Kidney (tissue), 14 donors: ENCODE data around the gene GID4. TPM values are rescaled to one million over a fixed set of nuclear protein-coding genes. Genes with fewer than 3 reads are reported as not detected.
A peak's percentile ranks its signal among the peaks of the same experiment; 100 is the strongest.

Experiments used
- DNase-seq, 5 donors: peaks; one replicate each; pipeline ENCODE4 v3.0.0-alpha.2; 2013 to 2020
- FAIRE-seq: peaks from 2 replicates; lab custom pipeline; 2012; peaks lifted over from hg19 to GRCh38; lab: Jason Lieb, UNC
- H3K27ac ChIP-seq, 2 donors: one replicate each; pipeline ENCODE4 v1.7.0; 2013; ENCODE audit warnings: low read depth in 2 of 2, low read length in 2 of 2, inconsistent platforms in 1 of 2
- H3K27me3 ChIP-seq: one replicate; pipeline ENCODE4 v1.7.1; 2013; ENCODE audit warnings: low read length, inconsistent platforms; ENCODE audit not compliant: control insufficient read depth, insufficient read depth
- H3K36me3 ChIP-seq, 3 donors: one replicate each; pipeline versions ENCODE4 v1.7.0 to v1.7.1; 2013; ENCODE audit warnings: low read length in 3 of 3, control low read depth in 1 of 3, inconsistent platforms in 1 of 3; ENCODE audit not compliant: insufficient read depth in 3 of 3, control insufficient read depth in 2 of 3
- H3K4me1 ChIP-seq, 3 donors: one replicate each; pipeline versions ENCODE4 v1.7.0 to v1.7.1; 2013; ENCODE audit warnings: low read length in 3 of 3, inconsistent platforms in 1 of 3, low read depth in 1 of 3; ENCODE audit not compliant: control insufficient read depth in 2 of 3, insufficient read depth in 2 of 3
- H3K4me3 ChIP-seq, 3 donors: one replicate each; pipeline versions ENCODE4 v1.7.0 to v1.8.1; 2013; ENCODE audit warnings: low read length in 3 of 3, control low read depth in 1 of 3, inconsistent platforms in 1 of 3
- H3K9ac ChIP-seq, 3 donors: one replicate each; pipeline versions ENCODE4 v1.7.0 to v1.7.1; 2013; ENCODE audit warnings: low read length in 3 of 3, control low read depth in 1 of 3, inconsistent platforms in 1 of 3
- H3K9me3 ChIP-seq, 3 donors: one replicate each; pipeline versions ENCODE4 v1.7.0 to v1.7.1; 2013; ENCODE audit warnings: low read length in 3 of 3, control low read depth in 1 of 3, inconsistent platforms in 1 of 3; ENCODE audit not compliant: control insufficient read depth in 2 of 3, insufficient read depth in 1 of 3
- intact Hi-C: fragments of 100-400 bp; cut with DNase I; formaldehyde crosslinking; loops from one replicate; pipeline ENCODE4 v1.11.1; 2022
- polyA plus RNA-seq: library from polyadenylated mRNA; stranded (reverse); fragments of 350-450 nt; fragmentation: Illumina TruSeq; extraction: RNeasy Lipid Tissue Mini Kit (QIAGEN cat#74804); gene quantifications from one replicate; pipeline ENCODE4 v1.2.3, GENCODE V29; 2014; ENCODE audit warnings: low read depth, low replicate concordance; ENCODE audit not compliant: insufficient read depth
- total RNA-seq: library from RNA; stranded (reverse); fragmentation: NEBNext Ultra II Directional; extraction: Animal tissue kit (Norgen Biotek cat#: 25700); gene quantifications from one replicate; pipeline ENCODE4 v1.2.1, GENCODE V29; 2021
- TF ChIP-seq, protein P1 (sequence below): IDR thresholded peaks from 3 replicates; pipeline ENCODE4 v1.5.1; 2012; ENCODE audit warnings: mild to moderate bottlenecking, moderate library complexity, borderline replicate concordance; ENCODE audit not compliant: insufficient read depth; ENCODE audit errors: extremely low read depth
- donor health status: control.
- donor health status: control.
- donor health status: control.
- donor health status: control.
- donor health status: control.
- donor health status: DM: yes; HTN: yes; CAD: no.
- donor health status: Normal renal cell carcinoma (clear cell type).

The GID4 gene
- total and polyA plus RNA-seq, 2 donors from 2014 or later: 3.4 to 8.7 TPM

DNA sequence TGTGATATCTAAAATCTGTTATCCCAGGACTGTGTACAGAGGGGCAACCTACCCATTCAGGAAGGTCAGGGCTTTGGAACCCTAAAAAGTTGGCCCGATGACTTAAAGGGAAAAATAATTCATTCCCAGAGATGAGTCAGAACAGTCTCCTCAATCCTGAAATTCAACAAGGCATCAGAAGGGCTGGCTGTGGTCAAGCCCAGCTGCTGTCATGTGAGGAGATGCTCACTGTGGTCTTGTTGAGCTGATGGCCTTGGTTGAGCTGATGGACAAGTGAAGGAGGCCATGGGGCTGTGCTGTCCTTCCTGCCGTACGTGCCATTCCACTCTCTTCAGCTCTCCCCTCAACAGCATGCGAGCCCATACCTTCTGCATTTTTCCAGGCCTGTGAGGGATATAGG, 27.7 kb downstream of the GID4 start:
- Histone ChIP-seq H3K36me3 (peaks cover 4 to 10% (median 8%) of the 10 kb centered on the region in 3 donors), H3K9me3 (no peaks in the 10 kb centered on the region), H3K4me1 (peaks cover 0 to 3% (median 0%) of the 10 kb centered on the region in 3 donors), H3K27me3 (no peaks in the 10 kb centered on the region), H3K4me3 (no peak overlapping the region), H3K9ac (no peak overlapping the region), H3K27ac (no peak overlapping the region)
- TF ChIP-seq, protein P1, sequence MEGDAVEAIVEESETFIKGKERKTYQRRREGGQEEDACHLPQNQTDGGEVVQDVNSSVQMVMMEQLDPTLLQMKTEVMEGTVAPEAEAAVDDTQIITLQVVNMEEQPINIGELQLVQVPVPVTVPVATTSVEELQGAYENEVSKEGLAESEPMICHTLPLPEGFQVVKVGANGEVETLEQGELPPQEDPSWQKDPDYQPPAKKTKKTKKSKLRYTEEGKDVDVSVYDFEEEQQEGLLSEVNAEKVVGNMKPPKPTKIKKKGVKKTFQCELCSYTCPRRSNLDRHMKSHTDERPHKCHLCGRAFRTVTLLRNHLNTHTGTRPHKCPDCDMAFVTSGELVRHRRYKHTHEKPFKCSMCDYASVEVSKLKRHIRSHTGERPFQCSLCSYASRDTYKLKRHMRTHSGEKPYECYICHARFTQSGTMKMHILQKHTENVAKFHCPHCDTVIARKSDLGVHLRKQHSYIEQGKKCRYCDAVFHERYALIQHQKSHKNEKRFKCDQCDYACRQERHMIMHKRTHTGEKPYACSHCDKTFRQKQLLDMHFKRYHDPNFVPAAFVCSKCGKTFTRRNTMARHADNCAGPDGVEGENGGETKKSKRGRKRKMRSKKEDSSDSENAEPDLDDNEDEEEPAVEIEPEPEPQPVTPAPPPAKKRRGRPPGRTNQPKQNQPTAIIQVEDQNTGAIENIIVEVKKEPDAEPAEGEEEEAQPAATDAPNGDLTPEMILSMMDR: no peak
- DNase-seq: no peak
- FAIRE-seq: no peak
- intact Hi-C loops: no loop called here

DNA sequence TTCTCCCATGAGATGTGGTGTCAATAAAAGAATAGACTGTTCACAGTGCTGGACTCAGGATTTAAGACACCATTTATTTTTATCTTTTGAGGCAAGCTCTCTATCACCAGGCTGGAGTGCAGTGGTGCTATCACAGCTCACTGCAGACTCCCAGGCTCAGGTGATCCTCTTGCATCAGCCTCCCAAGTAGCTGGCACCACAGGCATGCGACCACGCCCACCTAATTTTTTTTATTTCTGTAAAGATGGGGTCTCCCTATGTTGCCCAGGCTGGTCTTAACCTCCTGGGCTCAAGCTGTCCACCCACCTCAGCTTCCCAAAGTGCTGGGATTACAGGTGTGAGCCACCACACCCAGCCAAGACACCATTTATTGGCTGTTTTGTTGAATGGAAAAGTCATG, 29.9 kb downstream of the GID4 start:
- DNase-seq (no peak), FAIRE-seq (no peak)
- intact Hi-C loops: no loop called here
- H3K36me3 ChIP-seq: peaks cover 0 to 8% (median 4%) of the 10 kb centered on the region in 3 donors
- H3K9ac ChIP-seq: no peak overlapping the region
- H3K27me3 ChIP-seq: no peaks in the 10 kb centered on the region
- no peaks in the 10 kb centered on the region for H3K9me3 ChIP-seq
- TF ChIP-seq, protein P1: no peak
- peaks cover 0 to 3% (median 0%) of the 10 kb centered on the region in 3 donors for H3K4me1 ChIP-seq
- no peak overlapping the region for H3K4me3 ChIP-seq
- H3K27ac ChIP-seq: no peak overlapping the region

DNA sequence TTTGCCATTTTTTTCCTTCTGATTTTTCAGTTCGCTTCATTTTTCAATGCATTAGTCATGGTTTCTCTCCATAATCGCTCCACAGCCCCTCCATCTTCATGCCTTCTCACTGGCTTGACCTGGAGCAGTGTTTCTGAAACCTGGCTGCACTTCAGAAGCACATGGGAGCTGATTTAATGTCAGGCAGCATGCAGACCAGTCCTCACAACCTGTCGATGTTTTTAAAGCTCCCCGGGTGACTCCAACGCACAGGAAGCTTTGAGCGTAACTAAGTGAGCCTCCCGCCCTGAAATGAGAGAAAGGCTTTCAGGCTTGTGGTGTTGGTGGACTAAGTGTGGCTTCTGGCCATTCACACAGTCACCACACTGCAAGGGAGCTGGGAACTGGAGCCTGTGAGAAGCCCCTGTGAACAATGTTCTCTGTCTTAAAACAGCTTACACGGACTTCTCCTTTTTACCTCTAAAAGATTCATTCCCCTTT, 31.7 kb downstream of the GID4 start:
- Histone ChIP-seq H3K9ac (no peak overlapping the region), H3K4me3 (no peak overlapping the region), H3K4me1 (peaks cover 0 to 3% (median 0%) of the 10 kb centered on the region in 3 donors), H3K36me3 (peaks cover 0 to 2% (median 0%) of the 10 kb centered on the region in 3 donors), H3K9me3 (no peaks in the 10 kb centered on the region), H3K27ac (no peak overlapping the region), H3K27me3 (no peaks in the 10 kb centered on the region)
- intact Hi-C loops: no loop called here
- no peak for FAIRE-seq
- DNase-seq: peak in 4 of 5 donors; percentile 57 to 89 (median 82)
- TF ChIP-seq, protein P1: no peak

DNA sequence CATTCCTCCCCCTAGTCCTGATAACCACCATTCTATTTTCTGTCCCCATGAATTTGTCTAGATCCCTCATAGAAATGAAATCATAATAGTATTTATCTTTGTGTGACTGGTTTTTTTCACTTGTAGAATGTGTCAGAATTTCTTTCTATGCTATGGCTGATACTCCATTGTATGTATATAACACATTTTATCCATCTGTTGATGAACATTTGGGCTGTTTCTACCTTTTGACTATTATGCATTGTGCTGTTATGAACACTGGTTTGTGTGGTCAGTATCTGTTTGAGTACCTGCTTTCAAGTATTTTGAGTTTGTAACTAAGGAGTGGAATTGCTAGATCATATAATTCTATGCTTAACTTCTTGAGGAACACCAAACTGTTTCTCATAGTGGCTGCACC, 32.5 kb downstream of the GID4 start:
- Histone ChIP-seq H3K27ac (no peak overlapping the region), H3K4me1 (peaks cover 0 to 3% (median 0%) of the 10 kb centered on the region in 3 donors), H3K4me3 (no peak overlapping the region), H3K27me3 (no peaks in the 10 kb centered on the region), H3K9ac (no peak overlapping the region), H3K9me3 (no peaks in the 10 kb centered on the region), H3K36me3 (peaks cover 0 to 2% (median 0%) of the 10 kb centered on the region in 3 donors)
- intact Hi-C loops: no loop called here
- DNase-seq: no peak
- FAIRE-seq: no peak
- TF ChIP-seq, protein P1: no peak
